ENCODE measurements around the gene B3GALNT1.
"Not testable (repeated sequence)": the region's sequence is repeated elsewhere in the genome, so short reads cannot be mapped to it uniquely, and the experiment has no call there.

Gene B3GALNT1

DNA sequence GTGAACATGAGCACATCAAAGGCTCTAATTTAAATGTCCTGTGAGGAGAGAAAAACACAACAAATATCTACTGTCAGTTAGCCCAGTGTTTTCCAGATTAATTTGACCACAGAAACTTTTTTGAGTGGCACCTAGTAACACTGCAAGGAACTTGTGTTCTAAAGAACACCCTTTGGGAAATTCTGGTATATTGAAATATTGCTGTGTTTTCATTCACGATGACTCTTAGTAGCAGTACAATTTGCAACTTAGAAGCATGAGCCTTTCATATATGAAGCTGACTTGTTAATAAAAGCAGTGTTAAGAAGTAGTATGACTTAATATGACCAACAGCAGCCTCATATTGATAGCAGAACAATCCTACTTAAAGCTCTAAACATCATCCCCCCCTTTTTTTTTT is 32.0 kb downstream of the B3GALNT1 start:
- no peak for DNase-seq

DNA sequence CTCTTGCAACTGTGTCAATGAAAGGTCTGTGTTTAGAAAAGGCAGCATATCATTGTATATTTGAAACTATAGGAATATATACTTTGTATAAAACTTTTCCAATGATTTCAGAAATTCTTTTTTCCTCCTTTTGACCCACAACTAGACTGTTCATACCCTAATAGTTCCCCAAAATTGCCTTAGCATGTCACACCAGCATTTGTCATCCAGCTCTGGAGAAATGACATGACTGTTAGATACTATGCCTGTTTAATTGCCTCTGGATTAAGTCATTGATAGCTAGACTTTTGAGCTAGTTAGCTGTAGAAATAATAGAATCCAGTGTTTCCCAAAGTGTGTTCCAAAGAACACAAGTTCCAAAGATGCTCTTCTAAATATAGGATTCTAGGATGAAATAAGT is 32.4 kb downstream of the B3GALNT1 start:
- DNase-seq, result no peak

DNA sequence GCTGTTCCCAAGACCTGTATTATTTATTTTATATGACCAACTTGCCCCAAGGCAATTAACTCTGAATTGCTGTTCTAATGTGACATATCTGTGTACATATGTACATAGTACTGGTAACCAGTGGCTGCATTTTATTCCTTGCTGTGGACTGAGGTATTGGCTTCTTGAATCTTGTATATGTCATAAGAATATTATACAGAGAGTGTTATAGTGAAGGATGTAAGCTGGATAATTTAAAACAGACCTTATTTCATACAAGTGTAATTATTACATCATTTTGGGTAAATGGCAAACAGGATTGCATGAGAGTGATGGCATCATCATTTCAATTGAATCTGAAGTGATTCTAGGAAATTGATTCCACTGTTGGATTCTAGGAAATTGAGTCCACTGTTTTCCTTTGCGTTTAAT is 32.9 kb downstream of the B3GALNT1 start:
- DNase-seq, result no peak

DNA sequence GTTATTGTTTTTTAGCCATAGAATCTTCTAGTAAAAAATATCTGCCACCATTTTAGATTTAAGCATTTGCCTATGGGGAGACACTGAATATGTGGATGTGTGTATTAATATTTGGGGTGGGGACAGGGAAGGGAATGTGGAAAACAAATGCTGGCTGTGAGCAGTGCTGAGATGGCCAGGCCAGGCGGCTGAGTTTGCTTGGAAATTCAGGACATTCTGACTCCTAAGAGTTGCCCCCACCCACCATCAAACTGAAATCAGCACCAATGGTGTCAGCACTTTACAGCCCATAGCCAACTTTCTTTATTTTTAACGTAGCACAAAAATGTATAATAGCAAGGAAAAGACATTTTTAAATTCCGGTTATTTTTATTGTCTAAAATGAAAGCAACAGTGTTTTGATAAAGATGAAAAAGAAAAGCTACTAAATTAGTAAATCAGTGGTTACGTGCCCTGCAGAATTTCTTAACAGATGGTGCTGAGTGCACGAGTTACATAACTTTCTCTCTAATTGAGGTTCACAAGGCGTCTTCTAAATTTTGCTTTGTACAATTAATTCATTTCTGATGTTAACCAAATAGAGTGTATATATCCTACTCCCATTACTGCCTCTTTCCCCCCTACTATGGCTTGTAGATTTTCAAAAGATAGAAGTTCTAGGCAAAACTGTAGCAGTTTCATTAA is 34.0 kb downstream of the B3GALNT1 start:
- no peak for DNase-seq

DNA sequence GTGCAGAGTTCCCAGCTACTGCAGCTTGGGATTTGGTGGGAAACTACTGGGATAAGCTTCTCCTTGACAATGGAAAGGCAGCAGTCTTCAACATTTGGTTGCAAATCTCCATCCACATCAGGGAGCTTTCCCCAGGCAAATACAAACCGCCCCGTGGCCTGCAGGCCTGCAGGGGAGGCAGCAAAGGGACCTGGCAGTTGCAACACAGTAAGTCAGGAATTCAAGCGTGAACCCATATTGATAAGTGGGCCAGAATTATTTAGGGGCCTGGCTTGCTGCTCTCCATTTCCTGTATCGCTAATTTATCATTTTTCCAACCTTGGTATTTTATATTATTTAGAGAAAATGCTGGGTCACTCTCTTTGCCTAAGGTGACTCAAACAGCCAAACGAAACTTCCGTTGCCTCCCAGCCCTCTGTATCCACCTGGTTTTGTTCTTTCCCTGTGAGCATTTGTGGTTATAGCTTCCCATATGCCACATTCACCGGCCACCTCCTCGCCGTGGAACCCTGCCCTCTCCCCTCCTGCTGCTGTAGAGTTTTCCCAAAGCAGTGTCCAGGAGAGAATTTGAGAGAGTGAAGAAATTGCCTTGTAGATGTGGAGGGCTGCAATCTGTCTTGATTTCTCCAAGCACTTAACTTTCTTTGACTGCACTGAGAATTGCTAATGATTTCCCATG is 34.8 kb downstream of the B3GALNT1 start:
- no peak for DNase-seq

DNA sequence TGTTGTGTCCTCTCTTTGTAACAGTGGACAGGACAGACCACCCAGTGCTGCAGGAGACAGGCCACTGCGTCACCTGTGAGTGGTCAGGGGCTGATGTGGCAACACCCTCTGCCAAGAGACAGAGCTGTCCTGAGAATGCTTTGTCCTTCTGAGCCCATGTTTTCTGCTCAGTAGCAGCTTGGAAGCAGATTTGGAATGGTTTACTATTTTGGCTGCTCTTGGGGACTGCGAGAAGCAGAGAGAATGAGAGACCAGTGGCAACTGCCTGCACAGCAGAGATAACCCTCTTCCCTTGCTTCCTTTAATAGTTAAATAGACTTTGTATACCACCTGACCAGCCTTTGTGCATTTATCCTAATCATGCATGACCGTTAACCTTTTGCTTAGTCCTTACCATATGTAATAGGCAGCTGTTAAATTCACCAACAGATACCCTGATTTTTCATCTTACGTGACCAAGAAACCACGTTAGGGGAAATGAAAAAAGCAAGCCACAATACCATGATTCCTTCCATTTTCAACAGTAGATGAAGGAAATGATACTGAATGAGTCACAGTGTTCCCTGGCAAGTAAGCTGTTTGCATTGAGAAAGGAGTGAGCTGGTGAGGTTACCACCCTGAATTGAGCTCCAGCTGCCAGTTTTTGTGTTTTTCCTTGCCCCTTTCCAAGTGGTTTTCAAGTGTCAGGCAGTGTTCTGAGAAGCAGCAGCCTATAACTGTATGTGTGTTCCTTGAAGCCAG is 35.5 kb downstream of the B3GALNT1 start:
- no peak for DNase-seq

DNA sequence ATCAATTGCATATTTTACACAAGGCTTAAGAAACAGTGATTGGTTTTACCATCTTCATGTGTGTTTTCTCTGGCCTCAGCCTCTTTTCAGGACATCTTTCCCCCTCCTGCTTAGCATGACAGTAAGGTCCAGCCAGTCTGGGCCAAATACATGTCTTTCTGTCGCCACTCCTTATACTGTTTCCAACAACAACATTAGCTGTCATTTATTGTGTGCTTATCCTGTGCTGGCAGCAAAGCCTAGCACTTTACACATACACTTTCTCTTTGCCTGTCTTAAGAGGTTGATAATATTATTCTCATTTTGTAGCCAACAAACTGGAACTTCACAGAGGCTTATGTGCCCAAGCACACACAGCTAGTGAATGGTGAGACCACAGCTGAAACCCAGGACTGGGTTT is 37.8 kb downstream of the B3GALNT1 start:
- no peak for DNase-seq

DNA sequence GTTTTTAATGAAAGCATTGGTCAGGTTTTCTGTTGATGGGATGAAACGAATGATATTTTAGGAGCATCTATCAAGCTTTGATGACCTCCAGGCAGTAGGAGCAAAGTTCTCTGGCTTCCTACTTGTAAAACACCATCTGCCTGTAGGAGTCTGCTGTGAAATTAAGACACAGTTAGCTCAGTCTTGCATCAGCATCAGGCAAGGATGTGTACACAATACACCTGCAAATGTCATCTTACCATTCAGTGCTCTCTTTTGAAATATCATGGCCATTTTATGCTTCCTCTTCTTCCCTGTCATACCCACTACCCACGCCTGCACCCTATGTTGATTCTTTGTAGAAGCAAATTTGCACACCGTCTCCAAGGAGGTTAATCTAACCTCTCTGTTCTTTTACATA is 38.2 kb downstream of the B3GALNT1 start:
- DNase-seq, result no peak

DNA sequence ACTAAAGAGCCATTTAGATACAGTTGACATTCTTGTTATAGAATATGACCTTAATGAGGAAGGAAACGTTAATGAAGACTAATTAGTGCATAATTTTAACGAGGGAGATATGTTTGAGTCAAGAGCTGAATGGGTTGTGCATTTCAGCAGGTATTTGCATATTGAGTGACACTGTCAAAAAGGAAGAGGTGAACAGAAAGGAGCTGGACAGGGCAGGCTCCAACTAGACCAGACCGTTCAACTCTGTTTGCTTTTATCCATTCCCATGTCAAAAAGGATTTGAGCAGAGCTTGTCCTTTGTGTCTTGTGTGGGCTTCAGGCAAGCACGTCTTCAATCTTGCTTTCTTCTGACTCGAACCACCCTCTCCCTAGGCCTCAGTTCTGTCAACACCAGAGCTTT is 40.7 kb downstream of the B3GALNT1 start:
- DNase-seq, result no peak

DNA sequence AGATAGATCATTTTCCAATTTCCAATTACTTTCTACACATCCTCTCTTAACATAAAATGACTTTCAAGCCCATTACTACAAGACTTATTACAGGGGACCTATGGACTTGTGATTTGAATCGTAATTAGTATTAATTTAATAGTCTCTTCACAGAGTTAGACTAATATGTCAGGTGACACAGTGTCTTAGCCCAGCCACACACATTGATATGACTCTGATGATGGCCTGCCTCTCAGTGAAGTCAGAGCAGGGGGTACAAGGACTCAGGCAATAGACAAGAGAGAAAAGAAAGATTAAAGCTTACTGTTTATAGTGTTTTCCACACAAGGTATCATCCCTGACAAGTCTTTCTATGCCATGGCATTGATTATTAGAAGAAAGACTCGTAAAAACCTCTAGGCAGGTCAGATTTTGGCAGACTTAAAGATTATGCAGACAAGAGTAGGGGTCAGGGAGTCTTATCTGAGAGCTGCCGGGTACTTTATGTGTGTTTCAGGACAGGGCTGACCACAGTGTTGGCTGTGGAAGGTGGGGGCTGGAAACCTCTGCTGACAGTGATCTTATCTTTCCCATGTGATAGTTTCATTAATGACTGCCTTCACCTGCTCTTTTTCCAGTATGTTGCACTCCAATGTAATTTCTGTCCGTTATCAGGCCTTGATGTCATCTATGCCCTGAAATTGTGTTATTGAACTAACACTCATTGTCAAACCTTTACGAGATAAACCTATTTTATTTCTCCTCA is 50.1 kb downstream of the B3GALNT1 start:
- no peak for DNase-seq

DNA sequence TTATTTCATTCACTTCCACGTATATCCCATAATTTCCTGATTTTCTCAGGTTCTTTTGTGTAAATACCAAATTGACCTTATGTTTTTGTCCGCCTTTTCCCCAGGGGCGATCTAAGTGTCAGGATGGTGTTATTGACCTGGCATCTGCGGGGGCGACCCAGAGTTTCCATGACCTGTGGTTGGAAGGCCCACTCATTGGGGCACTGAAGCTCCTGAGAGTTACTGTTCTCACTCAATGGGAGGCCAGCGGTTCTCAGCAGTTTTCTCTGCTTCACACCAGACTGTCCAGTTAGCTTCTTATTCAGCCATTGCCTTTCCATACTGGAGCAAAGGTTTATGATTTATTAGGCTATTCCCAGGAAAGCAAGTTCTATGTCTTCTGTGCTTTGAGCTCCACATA is 53.3 kb downstream of the B3GALNT1 start:
- DNase-seq, result no peak

DNA sequence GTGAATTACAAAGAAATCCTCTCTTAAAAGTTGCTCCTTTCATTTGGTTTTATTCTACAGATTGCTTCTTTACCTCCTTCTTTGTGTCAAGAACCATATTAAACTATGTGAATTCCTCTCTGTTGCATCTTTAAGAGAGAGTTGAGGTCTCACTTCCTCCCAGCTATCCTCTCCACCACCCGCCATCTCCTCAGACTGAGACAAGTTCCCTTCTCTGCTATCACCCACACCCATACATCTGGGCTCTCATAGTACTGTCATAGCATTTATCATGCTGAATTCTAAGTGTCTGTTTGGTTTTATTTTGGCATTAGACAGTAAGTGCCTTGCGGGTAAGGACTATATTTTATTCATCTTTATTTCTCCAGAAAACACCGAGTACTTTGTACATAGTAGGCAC is 54.2 kb downstream of the B3GALNT1 start:
- no peak for DNase-seq

DNA sequence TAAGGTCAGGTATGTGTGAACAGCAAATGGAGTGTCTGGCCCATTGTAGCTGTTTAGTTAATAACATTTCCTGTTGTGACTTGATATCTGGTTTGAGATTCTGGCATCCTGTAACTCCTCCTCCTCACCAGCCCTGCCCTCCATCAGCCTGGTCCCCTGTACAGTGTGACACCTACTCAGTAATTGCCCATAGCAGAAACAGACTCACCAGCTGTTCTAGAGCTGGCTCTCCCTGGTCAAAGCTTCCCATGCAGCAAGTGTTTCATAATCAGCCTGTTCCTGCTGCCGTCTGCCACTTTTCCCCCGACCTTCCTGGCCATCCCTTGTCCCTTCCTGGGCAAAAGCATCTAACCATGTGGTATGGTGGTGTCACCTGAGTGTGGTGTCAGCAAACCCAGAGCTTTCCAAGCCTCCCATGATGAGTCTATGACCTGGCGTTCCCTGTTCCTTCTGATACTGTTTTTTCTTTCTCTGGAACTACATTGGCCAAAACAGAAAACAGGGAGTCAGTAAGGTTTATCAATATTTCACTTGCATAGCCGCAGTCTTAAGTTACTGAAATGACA is 55.4 kb downstream of the B3GALNT1 start:
- DNase-seq, result no peak

DNA sequence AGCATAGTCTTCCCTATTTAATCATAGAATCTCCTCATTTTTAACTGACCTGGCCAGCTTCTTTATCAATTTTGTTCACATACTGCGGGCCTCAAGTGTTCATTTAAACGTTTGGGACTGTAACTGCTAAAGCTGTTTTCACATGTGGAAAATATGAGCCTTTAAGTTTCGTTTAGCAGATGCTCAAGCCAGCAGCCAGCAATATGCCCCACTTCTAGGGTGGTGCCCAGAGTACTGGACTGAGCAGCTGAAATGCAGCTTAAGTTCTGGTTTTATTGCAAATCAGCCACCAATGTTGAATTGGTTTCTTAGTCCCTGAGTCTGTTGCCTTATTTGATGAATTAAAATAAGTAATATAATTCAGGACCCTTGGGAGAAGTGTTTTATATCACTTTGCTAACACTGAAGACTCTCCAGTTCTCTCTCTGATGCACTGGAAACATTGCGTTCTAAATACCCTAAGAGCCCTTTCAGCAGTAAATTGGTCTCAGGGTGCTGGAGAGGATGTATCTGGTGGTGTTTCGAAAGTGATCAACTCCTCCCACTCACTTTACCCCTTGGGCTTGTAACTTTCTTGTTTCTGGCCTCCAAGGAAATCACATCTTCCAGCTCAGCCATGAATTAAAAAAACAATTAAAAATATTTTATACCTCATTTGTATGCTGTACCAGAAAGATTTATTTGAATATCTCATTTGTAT is 61.7 kb downstream of the B3GALNT1 start:
- no peak for DNase-seq

DNA sequence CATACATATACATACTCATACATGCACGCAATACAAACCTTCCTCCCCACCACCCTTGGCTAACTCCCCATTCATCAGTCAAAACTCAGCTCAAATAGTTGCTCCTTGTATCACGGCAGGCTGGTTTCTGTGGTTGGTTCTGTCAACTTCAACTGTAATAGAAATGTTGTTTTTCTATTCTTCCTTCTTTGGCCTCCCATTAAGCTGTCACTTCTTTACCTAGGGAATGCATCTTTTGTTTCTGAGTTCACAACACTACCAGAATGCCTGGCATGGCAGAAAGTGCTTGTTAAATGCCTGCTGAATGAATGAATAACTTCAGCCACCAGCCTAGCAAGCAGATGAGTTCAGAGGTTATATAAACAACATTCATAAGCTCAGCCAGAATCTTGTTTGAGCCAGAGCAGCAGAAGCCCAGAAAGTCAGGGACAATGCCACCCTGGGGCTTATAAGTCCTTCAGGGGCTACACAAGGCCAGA is 63.1 kb downstream of the B3GALNT1 start:
- DNase-seq, result no peak

DNA sequence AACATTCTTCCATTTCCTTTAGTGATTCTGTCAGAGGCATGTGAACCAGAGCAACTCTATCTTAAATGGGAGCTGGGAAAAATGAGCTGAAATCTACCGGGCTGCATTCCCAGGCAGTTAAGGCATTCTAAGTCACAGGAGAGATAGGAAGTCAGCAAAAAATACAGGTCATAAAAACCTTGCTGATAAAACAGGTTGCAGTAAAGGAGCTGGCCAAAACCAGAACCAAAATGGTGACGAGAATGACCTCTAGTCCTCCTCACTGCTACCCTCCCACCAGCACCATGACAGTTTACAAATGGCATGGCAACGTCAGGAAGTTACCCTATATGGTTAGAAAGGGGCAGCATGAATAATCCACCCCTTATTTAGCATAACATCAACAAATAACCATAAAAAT is 66.4 kb downstream of the B3GALNT1 start:
- no peak for DNase-seq

DNA sequence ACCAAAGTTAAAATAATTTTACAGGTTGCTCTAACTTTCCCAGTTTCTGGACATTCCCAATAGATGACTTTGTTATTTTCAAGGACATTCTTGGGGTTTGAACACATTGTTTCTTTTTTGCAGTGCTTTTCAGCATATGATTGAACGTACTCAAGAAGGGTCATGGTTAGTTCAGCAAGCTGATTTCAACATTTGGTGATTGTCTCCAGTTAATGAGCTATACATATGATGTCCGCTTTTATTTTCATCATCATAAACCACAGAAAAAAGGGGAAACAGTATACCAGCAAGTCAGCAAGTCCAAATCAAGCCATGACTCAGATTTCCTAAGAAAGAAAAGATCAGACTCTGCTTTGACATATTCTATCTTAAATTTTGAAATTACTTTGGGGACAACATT is 69.4 kb downstream of the B3GALNT1 start:
- DNase-seq, result no peak

DNA sequence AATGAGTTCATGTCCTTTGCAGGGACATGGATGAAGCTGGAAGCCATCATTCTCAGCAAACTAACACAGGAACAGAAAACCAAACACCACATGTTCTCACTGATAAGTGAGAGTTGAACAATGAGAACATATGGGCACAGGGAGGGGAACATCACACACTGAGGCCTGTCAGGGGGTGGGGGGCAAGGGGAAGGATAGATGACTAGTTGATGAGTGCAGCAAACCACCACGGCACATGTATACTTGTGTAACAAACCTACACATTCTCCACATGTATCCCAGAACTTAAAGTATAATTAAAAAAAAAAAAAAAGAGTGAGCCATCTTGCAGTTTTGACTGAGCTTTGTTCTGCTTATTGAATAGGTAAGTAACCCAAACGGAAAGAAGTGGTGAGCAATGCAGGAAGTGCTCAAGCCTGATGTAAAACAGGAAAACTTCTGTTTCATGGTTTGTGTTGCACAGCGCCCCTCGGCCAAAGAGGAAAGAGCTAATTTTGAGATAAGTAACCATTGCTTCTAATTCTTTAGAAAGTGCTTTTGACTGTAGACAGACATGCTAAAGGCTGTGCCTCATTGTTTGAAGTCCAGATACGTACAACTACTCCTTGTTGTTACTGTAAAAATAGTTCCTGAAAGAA is 70.1 kb downstream of the B3GALNT1 start:
- DNase-seq, result not testable (repeated sequence)

Measured in activated naive CD4-positive, alpha-beta T cell (primary cell).